Activated CD4-positive, alpha-beta T cell treated with anti-CD3 and anti-CD28 coated beads for 1 hour (primary cell): ENCODE data around the gene DTNA.

Experiments
- DNase-seq: peaks from one replicate; pipeline ENCODE4 v3.0.0-alpha.2; 2020

The DTNA gene

GRCh38 chr18:34809451-34810072 is 99.5 kb downstream of the DTNA start:
- DNase-seq: no peak

- DNase-seq: no peak
Observed at GRCh38 chr18:34816183-34816582, 106.1 kb downstream of the DTNA start.

GRCh38 chr18:34817636-34818035 is 107.5 kb downstream of the DTNA start:
- DNase-seq: no peak

- DNase-seq: no peak
Observed at GRCh38 chr18:34818064-34818463, 108.0 kb downstream of the DTNA start.

- no peak for DNase-seq
Observed at GRCh38 chr18:34820360-34821065, 110.4 kb downstream of the DTNA start.

- no peak for DNase-seq
Observed at GRCh38 chr18:34821669-34822210, 111.6 kb downstream of the DTNA start.

GRCh38 chr18:34828093-34828492 is 118.0 kb downstream of the DTNA start:
- DNase-seq: no peak

- no peak for DNase-seq
Observed at GRCh38 chr18:34834897-34835296, 124.8 kb downstream of the DTNA start.

- DNase-seq: no peak
Observed at GRCh38 chr18:34835466-34835865, 125.4 kb downstream of the DTNA start.

GRCh38 chr18:34837769-34838272 is 127.7 kb downstream of the DTNA start:
- DNase-seq: no peak

- DNase-seq: no peak
Observed at GRCh38 chr18:34838669-34839068, 128.6 kb downstream of the DTNA start.

- no peak for DNase-seq
Observed at GRCh38 chr18:34840256-34840826, 130.2 kb downstream of the DTNA start.

- DNase-seq: no peak
Observed at GRCh38 chr18:34841891-34842290, 131.8 kb downstream of the DTNA start.

GRCh38 chr18:34844072-34844471 is 134.0 kb downstream of the DTNA start:
- no peak for DNase-seq

GRCh38 chr18:34844732-34845459 is 134.8 kb downstream of the DTNA start:
- no peak for DNase-seq

GRCh38 chr18:34847408-34847807 is 137.3 kb downstream of the DTNA start:
- no peak for DNase-seq

- no peak for DNase-seq
Observed at GRCh38 chr18:34848156-34848555, 138.1 kb downstream of the DTNA start.

GRCh38 chr18:34848695-34849094 is 138.6 kb downstream of the DTNA start:
- DNase-seq: no peak

GRCh38 chr18:34857320-34857719 is 147.2 kb downstream of the DTNA start:
- DNase-seq: no peak

- no peak for DNase-seq
Observed at GRCh38 chr18:34858188-34858587, 148.1 kb downstream of the DTNA start.

GRCh38 chr18:34859496-34859895 is 149.4 kb downstream of the DTNA start:
- DNase-seq: no peak

- no peak for DNase-seq
Observed at GRCh38 chr18:34862561-34862960, 152.5 kb downstream of the DTNA start.

- DNase-seq: no peak
Observed at GRCh38 chr18:34863702-34864101, 153.6 kb downstream of the DTNA start.
